Measurements from ENCODE around the gene HECW1. TPM values are rescaled to one million over a fixed set of nuclear protein-coding genes. Genes with fewer than 3 reads are reported as not detected.

The HECW1 gene
- total RNA-seq, 1 experiment from 2014 or later = 0.77 TPM

DNA sequence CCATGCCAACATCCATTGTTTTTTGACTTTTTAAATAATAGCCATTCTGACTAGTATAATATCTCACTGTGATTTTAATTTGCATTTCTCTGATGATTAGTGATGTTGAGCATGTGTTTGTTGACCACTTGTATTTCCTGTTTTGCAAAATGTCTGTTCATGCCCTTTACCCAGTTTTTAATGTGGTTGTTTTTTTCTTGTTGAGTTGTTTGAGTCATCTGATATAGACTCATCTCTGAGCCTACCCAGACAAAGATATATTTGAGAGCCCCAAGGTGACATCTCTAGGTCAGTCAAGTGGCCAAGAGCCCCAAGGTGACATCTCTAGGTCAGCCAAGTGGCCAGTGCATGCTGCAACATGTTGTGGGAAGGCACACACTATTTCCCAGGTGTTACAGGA is 224.7 kb downstream of the HECW1 start:
- ChIA-PET CTCF (no interaction called here), POLR2A (no interaction called here)
- no peak overlapping the region for H3K4me3 ChIP-seq (ENCODE audit: low read depth in 2 of 2, low read length in 2 of 2)
- DNase-seq (ENCODE audit: low read depth, low spot score) = no peak
- no peaks in the 10 kb centered on the region for H3K9me3 ChIP-seq (ENCODE audit: control insufficient read depth, insufficient read depth, low read depth, low read length)
- intact Hi-C loops (cut with micrococcal nuclease; ENCODE audit: unreplicated experiment) (no loop called here), in situ Hi-C loops (cut with HindIII; ENCODE audit: low pct_unique_long_range_greater_than_20kb, low sequenced_read_pairs) (no loop called here)
- TF ChIP-seq, protein P1, sequence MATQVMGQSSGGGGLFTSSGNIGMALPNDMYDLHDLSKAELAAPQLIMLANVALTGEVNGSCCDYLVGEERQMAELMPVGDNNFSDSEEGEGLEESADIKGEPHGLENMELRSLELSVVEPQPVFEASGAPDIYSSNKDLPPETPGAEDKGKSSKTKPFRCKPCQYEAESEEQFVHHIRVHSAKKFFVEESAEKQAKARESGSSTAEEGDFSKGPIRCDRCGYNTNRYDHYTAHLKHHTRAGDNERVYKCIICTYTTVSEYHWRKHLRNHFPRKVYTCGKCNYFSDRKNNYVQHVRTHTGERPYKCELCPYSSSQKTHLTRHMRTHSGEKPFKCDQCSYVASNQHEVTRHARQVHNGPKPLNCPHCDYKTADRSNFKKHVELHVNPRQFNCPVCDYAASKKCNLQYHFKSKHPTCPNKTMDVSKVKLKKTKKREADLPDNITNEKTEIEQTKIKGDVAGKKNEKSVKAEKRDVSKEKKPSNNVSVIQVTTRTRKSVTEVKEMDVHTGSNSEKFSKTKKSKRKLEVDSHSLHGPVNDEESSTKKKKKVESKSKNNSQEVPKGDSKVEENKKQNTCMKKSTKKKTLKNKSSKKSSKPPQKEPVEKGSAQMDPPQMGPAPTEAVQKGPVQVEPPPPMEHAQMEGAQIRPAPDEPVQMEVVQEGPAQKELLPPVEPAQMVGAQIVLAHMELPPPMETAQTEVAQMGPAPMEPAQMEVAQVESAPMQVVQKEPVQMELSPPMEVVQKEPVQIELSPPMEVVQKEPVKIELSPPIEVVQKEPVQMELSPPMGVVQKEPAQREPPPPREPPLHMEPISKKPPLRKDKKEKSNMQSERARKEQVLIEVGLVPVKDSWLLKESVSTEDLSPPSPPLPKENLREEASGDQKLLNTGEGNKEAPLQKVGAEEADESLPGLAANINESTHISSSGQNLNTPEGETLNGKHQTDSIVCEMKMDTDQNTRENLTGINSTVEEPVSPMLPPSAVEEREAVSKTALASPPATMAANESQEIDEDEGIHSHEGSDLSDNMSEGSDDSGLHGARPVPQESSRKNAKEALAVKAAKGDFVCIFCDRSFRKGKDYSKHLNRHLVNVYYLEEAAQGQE (IDR thresholded peaks at IDR 0.05; ENCODE audit: insufficient read depth in 1 of 2, low read depth in 2 of 2, low read length in 1 of 2) = no peak
- TF ChIP-seq SIN3A (IDR thresholded peaks at IDR 0.05; ENCODE audit: borderline replicate concordance, insufficient read depth, low read depth, low read length) = no peak
- no peak for TF ChIP-seq TCF7L2 (IDR thresholded peaks at IDR 0.05; ENCODE audit: low read depth, low read length)
- TF ChIP-seq, protein P2, sequence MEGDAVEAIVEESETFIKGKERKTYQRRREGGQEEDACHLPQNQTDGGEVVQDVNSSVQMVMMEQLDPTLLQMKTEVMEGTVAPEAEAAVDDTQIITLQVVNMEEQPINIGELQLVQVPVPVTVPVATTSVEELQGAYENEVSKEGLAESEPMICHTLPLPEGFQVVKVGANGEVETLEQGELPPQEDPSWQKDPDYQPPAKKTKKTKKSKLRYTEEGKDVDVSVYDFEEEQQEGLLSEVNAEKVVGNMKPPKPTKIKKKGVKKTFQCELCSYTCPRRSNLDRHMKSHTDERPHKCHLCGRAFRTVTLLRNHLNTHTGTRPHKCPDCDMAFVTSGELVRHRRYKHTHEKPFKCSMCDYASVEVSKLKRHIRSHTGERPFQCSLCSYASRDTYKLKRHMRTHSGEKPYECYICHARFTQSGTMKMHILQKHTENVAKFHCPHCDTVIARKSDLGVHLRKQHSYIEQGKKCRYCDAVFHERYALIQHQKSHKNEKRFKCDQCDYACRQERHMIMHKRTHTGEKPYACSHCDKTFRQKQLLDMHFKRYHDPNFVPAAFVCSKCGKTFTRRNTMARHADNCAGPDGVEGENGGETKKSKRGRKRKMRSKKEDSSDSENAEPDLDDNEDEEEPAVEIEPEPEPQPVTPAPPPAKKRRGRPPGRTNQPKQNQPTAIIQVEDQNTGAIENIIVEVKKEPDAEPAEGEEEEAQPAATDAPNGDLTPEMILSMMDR (IDR thresholded peaks at IDR 0.05) = no peak
- TF ChIP-seq POLR2AphosphoS5 (IDR thresholded peaks at IDR 0.05; ENCODE audit: low read depth, low read length) = no peak
- H3K36me3 ChIP-seq (ENCODE audit: control insufficient read depth, insufficient read depth, low read length) = no peaks in the 10 kb centered on the region
- no peak for ATAC-seq
- peaks cover 14% of the 10 kb centered on the region for H3K27me3 ChIP-seq (ENCODE audit: control insufficient read depth, insufficient read depth, low read length)
- H3K27ac ChIP-seq (ENCODE audit: low read length) = no peak overlapping the region
- no peaks in the 10 kb centered on the region for H3K4me1 ChIP-seq (ENCODE audit: control insufficient read depth, insufficient read depth, low read length)
- no TSS peak for BruUV-seq (replicated peaks)

DNA sequence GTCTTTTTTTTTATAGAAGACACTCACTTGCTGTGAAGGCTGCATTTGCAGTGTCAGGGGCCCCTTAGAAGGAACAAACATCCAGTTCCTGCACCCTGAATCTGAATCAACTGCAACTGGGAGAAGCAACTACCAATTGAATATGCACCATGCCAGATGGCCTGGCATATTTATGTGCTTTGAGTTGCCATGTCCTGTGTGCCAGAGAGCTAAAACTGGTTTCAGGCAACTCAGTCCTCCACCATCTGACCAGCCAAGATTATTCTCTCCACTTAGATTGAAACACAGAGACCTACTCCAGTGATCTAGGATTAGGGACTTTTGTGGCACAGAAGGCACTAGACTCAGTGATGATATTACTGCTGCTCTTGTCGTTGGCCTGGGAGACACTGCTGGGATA is 225.4 kb downstream of the HECW1 start:
- no peak overlapping the region for H3K4me3 ChIP-seq (ENCODE audit: low read depth in 2 of 2, low read length in 2 of 2)
- DNase-seq (ENCODE audit: low read depth, low spot score) (no peak), ATAC-seq (no peak)
- TF ChIP-seq, protein P1 (IDR thresholded peaks at IDR 0.05; ENCODE audit: insufficient read depth in 1 of 2, low read depth in 2 of 2, low read length in 1 of 2) = no peak
- no peak for TF ChIP-seq SIN3A (IDR thresholded peaks at IDR 0.05; ENCODE audit: borderline replicate concordance, insufficient read depth, low read depth, low read length)
- CTCF ChIA-PET = no interaction called here
- H3K4me1 ChIP-seq (ENCODE audit: control insufficient read depth, insufficient read depth, low read length) = no peaks in the 10 kb centered on the region
- intact Hi-C loops (cut with micrococcal nuclease; ENCODE audit: unreplicated experiment) = no loop called here
- in situ Hi-C loops (cut with HindIII; ENCODE audit: low pct_unique_long_range_greater_than_20kb, low sequenced_read_pairs) = no loop called here
- no peak overlapping the region for H3K27ac ChIP-seq (ENCODE audit: low read length)
- no TSS peak for BruUV-seq (replicated peaks)
- H3K27me3 ChIP-seq (ENCODE audit: control insufficient read depth, insufficient read depth, low read length) = peaks cover 17% of the 10 kb centered on the region
- no peaks in the 10 kb centered on the region for H3K9me3 ChIP-seq (ENCODE audit: control insufficient read depth, insufficient read depth, low read depth, low read length)
- H3K36me3 ChIP-seq (ENCODE audit: control insufficient read depth, insufficient read depth, low read length) = no peaks in the 10 kb centered on the region
- POLR2A ChIA-PET = no interaction called here
